ENCODE data around the gene YDJC. TPM values are rescaled to one million over a fixed set of nuclear protein-coding genes. Genes with fewer than 3 reads are reported as not detected.

YDJC gene
- total RNA-seq, 1 donor from 2014 or later: 4.5 TPM

- H3K9me3 ChIP-seq (replicated peaks): no peaks in the 10 kb centered on the region
- peak overlapping the region; percentile 65 for H3K27ac ChIP-seq (replicated peaks)
- peak overlapping the region; percentile 4 for H3K4me3 ChIP-seq
- H3K36me3 ChIP-seq: peaks cover 49% of the 10 kb centered on the region
- no peak for TF ChIP-seq CTCF (IDR thresholded peaks at IDR 0.05; ENCODE audit: borderline replicate concordance)
- H3K4me1 ChIP-seq: peaks cover 66% of the 10 kb centered on the region
- intact Hi-C loops (cut with micrococcal nuclease): no loop called here
- DNase-seq: no peak
- H3K27me3 ChIP-seq (ENCODE audit: low read depth): no peaks in the 10 kb centered on the region
These were observed 34.9 kb downstream of the YDJC start for GRCh38 chr22:21594865-21595452.

GRCh38 chr22:21593406-21594232, 36.2 kb downstream of the YDJC start:
- intact Hi-C loops (cut with micrococcal nuclease): no loop called here
- Histone ChIP-seq H3K27me3 (ENCODE audit: low read depth) (no peaks in the 10 kb centered on the region), H3K27ac (replicated peaks) (peak overlapping the region; percentile 65), H3K4me1 (peaks cover 75% of the 10 kb centered on the region), H3K36me3 (peaks cover 49% of the 10 kb centered on the region), H3K4me3 (no peak overlapping the region), H3K9me3 (replicated peaks) (no peaks in the 10 kb centered on the region)
- peak; percentile 41 for TF ChIP-seq CTCF (IDR thresholded peaks at IDR 0.05; ENCODE audit: borderline replicate concordance)
- DNase-seq: peak; percentile 75

GRCh38 chr22:21592422-21592821, 37.4 kb downstream of the YDJC start:
- no peak overlapping the region for H3K4me3 ChIP-seq
- peak overlapping the region; percentile 55 for H3K27ac ChIP-seq (replicated peaks)
- H3K27me3 ChIP-seq (ENCODE audit: low read depth): no peaks in the 10 kb centered on the region
- no peaks in the 10 kb centered on the region for H3K9me3 ChIP-seq (replicated peaks)
- no peak for DNase-seq
- intact Hi-C loops (cut with micrococcal nuclease): no loop called here
- peaks cover 87% of the 10 kb centered on the region for H3K4me1 ChIP-seq
- peaks cover 48% of the 10 kb centered on the region for H3K36me3 ChIP-seq
- TF ChIP-seq CTCF (IDR thresholded peaks at IDR 0.05; ENCODE audit: borderline replicate concordance): no peak

GRCh38 chr22:21591695-21592094, 38.1 kb downstream of the YDJC start:
- H3K4me3 ChIP-seq: no peak overlapping the region
- H3K4me1 ChIP-seq: peaks cover 91% of the 10 kb centered on the region
- no peaks in the 10 kb centered on the region for H3K9me3 ChIP-seq (replicated peaks)
- TF ChIP-seq CTCF (IDR thresholded peaks at IDR 0.05; ENCODE audit: borderline replicate concordance): no peak
- peak overlapping the region; percentile 55 for H3K27ac ChIP-seq (replicated peaks)
- peak; percentile 59 for DNase-seq
- intact Hi-C loops (cut with micrococcal nuclease): no loop called here
- peaks cover 40% of the 10 kb centered on the region for H3K36me3 ChIP-seq
- no peaks in the 10 kb centered on the region for H3K27me3 ChIP-seq (ENCODE audit: low read depth)

GRCh38 chr22:21590809-21591641, 38.8 kb downstream of the YDJC start:
- H3K27me3 ChIP-seq (ENCODE audit: low read depth): no peaks in the 10 kb centered on the region
- peaks cover 90% of the 10 kb centered on the region for H3K4me1 ChIP-seq
- peak overlapping the region; percentile 26 for H3K27ac ChIP-seq (replicated peaks)

More at GRCh38 chr22:21590809-21591641, 38.8 kb downstream of the YDJC start:
- no peak for DNase-seq
- intact Hi-C loops (cut with micrococcal nuclease): no loop called here
- H3K9me3 ChIP-seq (replicated peaks): no peaks in the 10 kb centered on the region
- H3K4me3 ChIP-seq: no peak overlapping the region
- no peak for TF ChIP-seq CTCF (IDR thresholded peaks at IDR 0.05; ENCODE audit: borderline replicate concordance)
- peaks cover 34% of the 10 kb centered on the region for H3K36me3 ChIP-seq
